A673 (cell line): ENCODE data around the gene EFHC1.

Experiments
- EZH2 ChIP-seq: fragments of 200-600 bp; sonication (generic); IDR thresholded peaks from 2 replicates; pipeline ENCODE4 v1.6.1; 2017; ENCODE audit warnings: borderline replicate concordance, low read depth, mild to moderate bottlenecking, mixed read lengths, antibody characterized with exemption, low read length; ENCODE audit not compliant: poor library complexity, severe bottlenecking
- TF ChIP-seq, protein P1 (sequence below): fragments of 300-800, 200-600 bp; sonication (generic); conservative IDR thresholded peaks from 2 replicates; pipeline ENCODE4 v1.5.1; 2017; ENCODE audit warnings: low read depth, mild to moderate bottlenecking, antibody characterized with exemption, low read length, moderate library complexity, mixed read lengths

DNA sequence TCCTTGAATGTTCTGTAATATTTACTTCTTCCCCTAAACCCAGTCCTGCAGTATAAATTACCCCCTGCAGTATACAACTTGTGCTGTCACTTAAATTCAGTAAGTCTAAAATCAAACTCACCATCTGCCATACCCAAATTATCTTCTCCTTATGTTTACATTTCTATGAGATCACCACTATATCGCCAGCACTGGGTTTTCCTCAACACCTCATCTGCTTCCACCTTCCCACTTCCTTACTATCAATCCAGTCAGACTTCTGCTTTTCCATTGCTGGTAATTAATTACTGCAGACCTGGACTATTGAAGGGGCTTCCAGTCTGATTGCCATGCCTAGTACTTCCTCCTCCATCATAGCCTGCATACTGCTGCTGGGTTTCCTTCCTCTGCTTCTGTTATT lies 15.2 kb downstream of the EFHC1 start:
- TF ChIP-seq, protein P1, sequence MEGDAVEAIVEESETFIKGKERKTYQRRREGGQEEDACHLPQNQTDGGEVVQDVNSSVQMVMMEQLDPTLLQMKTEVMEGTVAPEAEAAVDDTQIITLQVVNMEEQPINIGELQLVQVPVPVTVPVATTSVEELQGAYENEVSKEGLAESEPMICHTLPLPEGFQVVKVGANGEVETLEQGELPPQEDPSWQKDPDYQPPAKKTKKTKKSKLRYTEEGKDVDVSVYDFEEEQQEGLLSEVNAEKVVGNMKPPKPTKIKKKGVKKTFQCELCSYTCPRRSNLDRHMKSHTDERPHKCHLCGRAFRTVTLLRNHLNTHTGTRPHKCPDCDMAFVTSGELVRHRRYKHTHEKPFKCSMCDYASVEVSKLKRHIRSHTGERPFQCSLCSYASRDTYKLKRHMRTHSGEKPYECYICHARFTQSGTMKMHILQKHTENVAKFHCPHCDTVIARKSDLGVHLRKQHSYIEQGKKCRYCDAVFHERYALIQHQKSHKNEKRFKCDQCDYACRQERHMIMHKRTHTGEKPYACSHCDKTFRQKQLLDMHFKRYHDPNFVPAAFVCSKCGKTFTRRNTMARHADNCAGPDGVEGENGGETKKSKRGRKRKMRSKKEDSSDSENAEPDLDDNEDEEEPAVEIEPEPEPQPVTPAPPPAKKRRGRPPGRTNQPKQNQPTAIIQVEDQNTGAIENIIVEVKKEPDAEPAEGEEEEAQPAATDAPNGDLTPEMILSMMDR: no peak
- no peak for TF ChIP-seq EZH2
